Right renal pelvis (tissue), 4 donors: ENCODE measurements around the gene TRMT10A. TPM values are rescaled to one million over a fixed set of nuclear protein-coding genes. Genes with fewer than 3 reads are reported as not detected.

Source experiments
- DNase-seq, 4 donors: peaks; one replicate each; pipeline ENCODE4 v3.0.0-alpha.2; 2013; ENCODE audit warnings: low read depth in 4 of 4, low spot score in 3 of 4, missing footprints in 1 of 4
- polyA plus RNA-seq, 4 donors: library from polyadenylated mRNA; unstranded; fragments of 120-200 nt; gene quantifications; one replicate each; pipeline ENCODE4 v1.2.1, GENCODE V29; 2013; ENCODE audit not compliant: insufficient read length in 4 of 4

The TRMT10A gene
- 10 to 100 TPM; 12.9 to 18.1 (median 15.6) TPM for polyA plus RNA-seq

DNA sequence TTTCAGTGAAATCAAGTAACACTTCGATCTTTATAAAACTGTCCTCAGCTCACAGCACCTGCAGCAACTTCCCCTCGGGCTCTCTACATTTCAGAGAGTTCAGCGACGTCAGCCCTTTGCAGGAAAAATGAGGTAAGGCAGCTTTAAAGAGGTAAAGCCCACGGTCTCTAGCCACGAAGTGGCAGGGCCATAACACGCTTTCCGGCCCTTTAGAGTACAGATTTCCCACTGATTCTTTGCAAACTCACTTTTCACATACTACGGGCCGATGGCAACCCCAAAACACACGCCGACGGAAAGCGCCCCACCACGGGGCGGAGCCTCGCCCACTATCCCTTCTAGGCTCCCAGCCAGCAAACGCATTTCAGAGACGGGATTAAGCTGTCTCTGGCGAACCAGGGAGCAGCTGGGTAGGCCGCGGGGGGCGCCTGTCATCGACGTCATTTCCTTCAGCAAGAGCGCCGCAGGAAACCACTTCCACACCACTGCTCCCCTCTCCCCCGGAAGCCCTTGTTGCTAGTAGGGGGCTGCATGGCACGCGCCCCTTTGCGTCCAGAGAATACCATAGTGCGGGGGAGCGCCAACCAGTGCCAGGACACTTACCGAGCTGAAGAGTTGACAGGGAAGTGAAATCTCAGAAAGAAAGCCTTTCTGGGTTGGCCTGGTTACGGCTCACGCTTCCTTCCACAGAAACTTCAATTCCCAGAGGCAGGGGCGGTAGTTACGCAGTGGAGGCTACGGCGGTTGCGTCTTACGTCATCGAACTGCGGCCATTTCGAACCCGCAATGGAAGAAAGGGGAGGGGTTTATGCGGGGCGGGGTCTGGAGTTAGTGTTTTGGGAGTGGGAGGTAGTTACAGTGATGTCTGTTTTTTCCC lies at the start of gene TRMT10A:
Gene TRMT10A (minus strand): TSS at position 730 of the 877 bp plus-strand sequence. CDS start 4,701 bp downstream, outside the sequence.
- peak; percentile 96 to 98 (median 97) for DNase-seq

GRCh38 chr4:99612704-99613103 lies 48.9 kb upstream of the TRMT10A start:
- DNase-seq = no peak

- no peak for DNase-seq
These were observed 48.4 kb upstream of the TRMT10A start for GRCh38 chr4:99612281-99612680.

- no peak for DNase-seq
These were observed 46.9 kb upstream of the TRMT10A start for GRCh38 chr4:99610605-99611175.

DNA sequence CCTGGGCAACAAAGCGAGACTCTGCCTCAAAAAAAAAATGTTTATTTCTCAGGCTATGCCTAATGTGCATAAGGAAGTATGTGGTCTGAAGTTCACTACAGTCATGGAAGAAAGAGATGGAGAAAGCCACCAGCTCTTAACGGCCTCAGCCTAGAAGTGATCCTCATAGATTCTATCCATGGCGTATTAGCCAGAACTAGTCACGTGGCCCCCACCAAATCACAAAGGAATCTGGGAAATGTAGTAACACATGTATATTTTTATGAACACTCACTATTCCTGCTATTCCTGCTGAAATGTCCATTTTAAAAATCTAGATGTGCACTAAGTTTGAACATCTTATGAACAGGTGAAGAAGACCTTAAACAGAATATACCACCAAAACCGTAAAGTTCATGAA lies 44.6 kb upstream of the TRMT10A start:
- no peak for DNase-seq

GRCh38 chr4:99606716-99607115 lies 42.9 kb upstream of the TRMT10A start:
- DNase-seq = no peak

GRCh38 chr4:99594818-99595217 lies 31.0 kb upstream of the TRMT10A start:
- DNase-seq = no peak

DNA sequence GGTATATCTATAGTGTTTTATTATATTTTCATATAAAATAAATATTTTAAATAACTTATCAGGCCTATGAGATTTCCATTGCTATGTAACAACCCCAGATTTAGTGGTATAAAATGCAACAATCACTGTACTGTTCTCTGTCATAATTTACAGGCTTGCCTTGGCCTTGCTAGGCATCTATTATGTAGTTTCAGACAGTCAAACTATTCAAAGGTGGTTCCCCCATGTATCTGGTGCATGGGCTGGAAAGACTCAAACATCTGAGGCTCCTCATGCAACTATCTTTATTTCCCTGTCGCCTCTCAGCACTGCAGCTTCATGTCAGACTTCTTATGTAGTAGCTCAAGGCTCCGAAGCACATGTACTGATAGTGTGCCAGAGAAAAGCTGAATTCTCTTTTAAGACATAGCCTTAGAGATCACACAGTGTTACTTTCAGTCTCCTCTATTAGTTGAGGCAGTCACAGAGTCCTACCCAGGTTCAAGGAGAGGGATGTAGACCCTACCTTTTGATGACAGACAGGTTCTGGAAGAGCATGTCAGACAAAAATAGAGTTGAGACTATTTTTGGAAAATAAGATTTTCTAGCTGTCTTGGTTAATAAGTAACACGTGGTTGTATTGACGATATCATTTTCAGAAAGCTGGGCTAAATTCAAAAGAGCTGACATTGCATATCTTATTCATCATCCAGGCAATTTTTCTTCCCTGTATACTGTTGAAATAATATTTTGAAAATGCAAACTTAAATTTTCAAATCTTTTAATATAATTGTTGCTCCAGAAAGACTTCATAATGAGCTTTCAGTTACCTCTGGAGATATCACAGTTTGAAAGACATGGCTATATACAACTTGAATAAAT lies 30.2 kb upstream of the TRMT10A start:
- no peak for DNase-seq

- no peak for DNase-seq
These were observed 27.9 kb upstream of the TRMT10A start for GRCh38 chr4:99591757-99592156.

DNA sequence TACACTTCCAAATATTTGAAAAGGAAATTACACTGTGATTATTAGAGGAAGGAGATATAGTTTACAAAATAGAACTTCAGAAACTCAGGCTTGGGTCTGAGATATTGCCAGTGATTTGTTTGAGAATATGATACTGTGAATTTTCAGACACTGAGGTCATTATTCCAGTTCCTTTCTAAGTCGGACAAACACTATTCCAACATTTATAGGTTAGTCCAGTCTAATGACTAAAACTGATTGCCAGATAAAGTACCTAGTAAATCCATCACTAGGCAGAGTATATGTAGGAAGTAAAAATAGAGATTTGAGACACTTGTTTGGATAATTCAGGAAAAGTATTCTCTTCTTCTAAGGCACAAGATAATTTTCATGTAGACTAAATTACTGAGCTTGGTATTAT lies 24.0 kb upstream of the TRMT10A start:
- DNase-seq = no peak

DNA sequence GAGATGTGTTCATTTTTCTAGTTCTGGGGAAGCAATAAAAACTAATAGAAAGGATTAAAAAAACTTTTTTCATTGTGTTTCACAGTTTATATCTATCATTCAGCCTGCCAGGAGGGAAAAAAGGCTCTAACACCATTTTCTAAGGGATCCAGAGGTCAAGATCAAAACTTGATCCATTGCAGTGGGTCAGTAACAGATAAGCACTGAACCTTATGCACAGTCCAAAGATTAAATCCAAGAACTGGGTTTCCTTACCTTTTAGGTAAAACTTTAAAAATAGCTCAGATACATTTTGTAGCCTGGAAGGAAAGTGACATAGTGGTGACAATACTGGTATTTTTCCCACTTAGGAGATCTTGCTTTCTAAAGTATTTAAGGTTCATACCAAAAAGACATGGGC lies 23.5 kb upstream of the TRMT10A start:
- no peak for DNase-seq

DNA sequence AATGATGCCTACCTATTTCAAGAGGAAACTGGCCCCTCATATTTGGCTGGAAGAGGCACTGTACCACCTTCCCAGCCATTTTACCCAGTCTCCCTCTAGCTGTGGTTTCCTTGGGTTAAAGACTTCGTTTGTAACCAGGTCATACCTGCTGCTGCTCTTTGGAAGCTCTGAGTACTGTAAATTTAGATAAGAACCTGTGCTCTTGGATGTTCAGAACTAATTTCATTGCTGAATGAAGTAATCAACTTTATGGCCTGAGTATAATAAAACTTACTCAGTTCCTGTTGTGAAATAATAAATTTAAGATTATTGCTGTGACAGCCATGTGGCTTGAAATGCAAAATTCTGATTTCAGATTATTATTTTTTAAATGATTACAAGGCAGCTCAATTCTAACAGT lies 23.0 kb upstream of the TRMT10A start:
- DNase-seq = no peak

- DNase-seq = no peak
These were observed 22.5 kb upstream of the TRMT10A start for GRCh38 chr4:99586322-99586721.

DNA sequence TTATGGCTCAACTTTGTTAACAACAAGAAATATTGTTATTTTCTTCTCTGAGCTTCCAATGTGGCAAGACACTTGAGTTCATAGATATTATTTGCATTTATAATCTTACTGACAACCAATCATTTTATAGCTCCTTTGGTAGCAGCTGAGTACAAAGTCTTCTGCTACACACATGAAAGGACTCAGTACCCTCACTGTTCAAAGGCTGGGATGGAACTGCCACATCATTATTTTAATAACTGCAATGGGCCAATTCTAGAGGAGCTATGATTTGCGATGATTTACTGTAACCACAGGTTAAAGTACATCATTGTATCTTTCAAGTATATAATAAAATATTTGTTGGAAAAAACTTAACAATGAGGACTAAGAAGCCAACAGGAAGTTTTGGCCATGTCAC lies 21.7 kb upstream of the TRMT10A start:
- no peak for DNase-seq

GRCh38 chr4:99578714-99579113 lies 14.9 kb upstream of the TRMT10A start:
- DNase-seq = no peak

GRCh38 chr4:99574530-99575324 lies 10.9 kb upstream of the TRMT10A start, which contains the start of gene MTTP:
Gene MTTP, plus strand, starts transcription at chr4:99574824. Its CDS starts 86 bp downstream, at chr4:99574910.
- DNase-seq = no peak

GRCh38 chr4:99573735-99574368 lies 10.0 kb upstream of the TRMT10A start:
- no peak for DNase-seq

DNA sequence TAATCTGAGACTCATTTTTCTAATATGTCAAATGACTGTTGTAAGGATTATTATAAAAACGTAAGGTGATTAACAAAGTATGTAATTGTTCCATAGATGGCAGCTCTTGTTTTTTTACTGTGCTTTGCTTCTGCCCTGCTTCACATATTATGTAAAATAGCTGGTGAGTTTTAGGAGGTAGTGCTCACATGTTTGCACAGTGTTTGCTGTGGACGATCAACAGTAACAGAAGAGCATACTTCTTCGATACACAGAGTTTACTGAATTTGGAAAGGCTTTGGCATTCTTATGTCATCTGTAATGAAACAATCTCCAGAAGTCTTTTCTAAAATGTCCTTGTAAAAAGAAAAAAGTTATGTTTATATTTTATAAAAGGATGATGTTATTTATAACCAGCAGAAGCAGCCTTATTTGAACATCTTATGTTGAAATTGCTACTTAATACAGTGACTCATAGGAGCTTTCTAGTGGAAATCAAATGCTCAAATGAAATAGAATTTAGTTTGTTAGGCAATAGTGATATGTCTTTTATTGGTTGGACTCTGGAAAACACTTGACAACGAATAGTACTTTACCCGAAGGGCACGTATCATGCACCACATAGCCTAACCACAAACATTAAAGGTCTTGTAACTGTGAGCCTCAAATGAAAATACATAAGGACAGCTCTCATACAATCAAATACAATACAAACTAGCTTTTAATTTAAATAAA lies 8.8 kb upstream of the TRMT10A start:
- DNase-seq = no peak

DNA sequence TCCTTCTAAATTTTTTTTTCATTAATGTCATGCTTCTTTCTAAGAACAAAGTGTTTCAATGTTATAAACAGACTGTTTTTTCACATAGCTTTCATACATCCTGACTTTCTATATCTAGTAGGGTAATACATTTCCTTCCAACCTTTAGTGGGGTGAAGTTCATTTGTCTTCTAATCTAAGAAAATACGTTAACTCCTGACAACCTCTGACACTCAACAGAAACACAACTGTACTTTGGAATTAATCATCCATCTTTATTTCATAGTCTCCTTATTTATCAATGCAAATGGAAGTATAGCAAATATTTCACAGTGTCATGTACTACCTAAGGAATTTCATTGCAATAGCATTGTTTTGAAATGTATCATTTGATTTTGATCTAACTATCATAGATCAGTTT lies 8.0 kb upstream of the TRMT10A start:
- DNase-seq = no peak
